K562 (cell line): ENCODE data around the gene CLUH. TPM values are rescaled to one million over a fixed set of nuclear protein-coding genes. Genes with fewer than 3 reads are reported as not detected.

Experiments
- ARID3A ChIP-seq: IDR thresholded peaks from 2 replicates; pipeline ENCODE4 v1.6.1; 2012; ENCODE audit warnings: low read depth, low read length, improper control_type of control experiment, borderline replicate concordance
- CBX3 ChIP-seq, 2 experiments: IDR thresholded peaks; 1 replicate in 1 of 2; 2 replicates in 1 of 2; pipeline ENCODE4 v1.6.1; 2012; ENCODE audit warnings: inconsistent platforms in 2 of 2, low read length in 2 of 2, borderline replicate concordance in 1 of 2, control low read depth in 1 of 2
- CGGBP1 ChIP-seq: fragments of 250-450 bp; sonication (Bioruptor Pico); IDR thresholded peaks from 2 replicates; pipeline ENCODE4 v1.9.0; 2021; ENCODE audit warnings: mild to moderate bottlenecking
- CXXC5 ChIP-seq: fragments of 250-450 bp; sonication (Bioruptor Pico); IDR thresholded peaks from 2 replicates; pipeline ENCODE4 v1.8.0; 2022; ENCODE audit warnings: inconsistent platforms, mild to moderate bottlenecking, moderate library complexity
- E2F6 ChIP-seq, 2 experiments: IDR thresholded peaks; 2 replicates each; pipeline ENCODE4 v1.6.1; 2011; ENCODE audit warnings: borderline replicate concordance in 1 of 2, control low read depth in 1 of 2, low read depth in 1 of 2, low read length in 1 of 2, mild to moderate bottlenecking in 1 of 2, mixed read lengths in 1 of 2, moderate library complexity in 1 of 2; ENCODE audit not compliant: insufficient read depth in 1 of 2, insufficient read length in 1 of 2, poor library complexity in 1 of 2, severe bottlenecking in 1 of 2; ENCODE audit errors: extremely low read depth in 1 of 2
- FUS ChIP-seq: fragments of 200-400 bp; formaldehyde crosslinking; optimal IDR thresholded peaks from 2 replicates; pipeline ENCODE3; 2017; ENCODE audit warnings: low read depth, low read length
- HDAC2 ChIP-seq: fragments of 450-650 bp; IDR thresholded peaks from 2 replicates; pipeline ENCODE4 v1.6.1; 2016; ENCODE audit warnings: mild to moderate bottlenecking
- HIVEP1 ChIP-seq: fragments of 250-450 bp; sonication (Bioruptor Pico); IDR thresholded peaks from 2 replicates; pipeline ENCODE4 v1.4.0; 2020; ENCODE audit warnings: mild to moderate bottlenecking
- MTA3 ChIP-seq: fragments of 450-650 bp; formaldehyde crosslinking; IDR thresholded peaks from 2 replicates; pipeline ENCODE4 v1.6.1; 2017; ENCODE audit warnings: mild to moderate bottlenecking, borderline replicate concordance
- NCOR1 ChIP-seq: fragments of 450-650 bp; IDR thresholded peaks from 2 replicates; pipeline ENCODE4 v1.6.1; 2016; ENCODE audit warnings: mild to moderate bottlenecking, moderate library complexity
- TARDBP ChIP-seq: fragments of 450-650 bp; IDR thresholded peaks from 2 replicates; pipeline ENCODE4 v1.6.1; 2016
- THAP7 ChIP-seq: fragments of 250-450 bp; sonication (Bioruptor Pico); IDR thresholded peaks from 2 replicates; pipeline ENCODE4 v1.5.0; 2021
- THRB ChIP-seq: fragments of 450-650 bp; formaldehyde crosslinking; conservative IDR thresholded peaks from 2 replicates; pipeline ENCODE4 v1.4.0; 2022; ENCODE audit warnings: mild to moderate bottlenecking, missing genetic modification characterization
- ZBED1 ChIP-seq: IDR thresholded peaks from 2 replicates; pipeline ENCODE4 v1.6.1; 2014
- ZBTB1 ChIP-seq: sonication (generic); formaldehyde crosslinking; IDR thresholded peaks from 2 replicates; pipeline ENCODE4 v1.8.1; 2023; ENCODE audit warnings: missing genetic modification reagents, low read depth, mild to moderate bottlenecking, borderline replicate concordance
- ZBTB5 ChIP-seq: fragments of 450-650 bp; IDR thresholded peaks from 2 replicates; pipeline ENCODE4 v1.6.1; 2017; ENCODE audit warnings: antibody characterized with exemption
- ZBTB8A ChIP-seq: fragments of 450-650 bp; IDR thresholded peaks from 2 replicates; pipeline ENCODE4 v1.6.1; 2018; ENCODE audit warnings: mild to moderate bottlenecking, moderate library complexity; ENCODE audit not compliant: partially characterized antibody
- ZNF12 ChIP-seq: sonication (generic); formaldehyde crosslinking; IDR thresholded peaks from 2 replicates; pipeline ENCODE4 v1.4.0; 2020; ENCODE audit warnings: mild to moderate bottlenecking, missing genetic modification reagents
- ZNF274 ChIP-seq: IDR thresholded peaks from 2 replicates; pipeline ENCODE4 v1.6.1; 2011; ENCODE audit warnings: low read depth, mild to moderate bottlenecking, low read length, moderate library complexity, borderline replicate concordance
- polyA plus RNA-seq, 8 experiments: library from polyadenylated mRNA; depleted of rRNA in 4 of 8; stranded (reverse) in 5 of 8; unstranded in 3 of 8; fragments of >200 nt; fragmentation: Nextera tagmentation in 2 of 8; fragmentation: Illumina TruSeq in 1 of 8; extraction: Ambion mirVana in 2 of 8; extraction: Trizol in 1 of 8; gene quantifications; 2 replicates each; pipeline versions ENCODE4 v1.2.1 to v1.2.3, GENCODE V29; 2011 to 2014; ENCODE audit warnings: inconsistent platforms in 1 of 8, missing spikeins in 1 of 8
- total RNA-seq, 7 experiments: library from RNA; depleted of rRNA in 6 of 7; stranded (reverse); fragments of >200 nt in 6 of 7; fragmentation: Illumina TruSeq in 2 of 7; extraction: Trizol in 2 of 7; gene quantifications; 2 replicates each; pipeline versions ENCODE4 v1.2.1 to v1.2.3, GENCODE V29; 2011 to 2021; ENCODE audit warnings: low replicate concordance in 1 of 7

Gene CLUH
- total and polyA plus RNA-seq, 9 of the 15 experiments (the other 6 are each of a cell fraction or from before 2014, with no cell fraction given), result 0.21 to 140 (median 33.2) TPM

GRCh38 chr17:2724784-2725164 is 13.2 kb upstream of the CLUH start (continued):
- no peak for TF ChIP-seq THRB
- TF ChIP-seq ZBTB5, result no peak
- no peak for TF ChIP-seq CGGBP1
- TF ChIP-seq TARDBP, result no peak
- TF ChIP-seq ZNF12 (CRISPR knock-in tag), result no peak
- TF ChIP-seq E2F6 (IDR thresholded peaks at IDR 0.05; ENCODE audit: borderline replicate concordance in 1 of 2, extremely low read depth in 1 of 2, insufficient read depth in 1 of 2, insufficient read length in 1 of 2, low read depth in 1 of 2, low read length in 1 of 2, poor library complexity in 1 of 2, severe bottlenecking in 1 of 2), result peak; percentile 65 to 93
- TF ChIP-seq ARID3A, result no peak
- TF ChIP-seq CBX3 (IDR thresholded peaks at IDR 0.05; ENCODE audit: borderline replicate concordance in 1 of 2, low read length in 2 of 2), result no peak
- no peak for TF ChIP-seq ZBTB1 (CRISPR knock-in tag)
- TF ChIP-seq MTA3, result no peak
- TF ChIP-seq ZNF274, result no peak
- TF ChIP-seq ZBED1, result no peak
- no peak for TF ChIP-seq THAP7 (CRISPR knock-in tag)
- TF ChIP-seq HDAC2, result no peak
- peak; percentile 42; the same call in 1 of the 2 replicates for TF ChIP-seq CXXC5 (CRISPR knock-in tag)
- TF ChIP-seq FUS, result no peak
- TF ChIP-seq NCOR1, result no peak
- no peak for TF ChIP-seq ZBTB8A
- no peak for TF ChIP-seq HIVEP1 (CRISPR knock-in tag)
